Fibroblast of pulmonary artery (primary cell): ENCODE data around the gene MACROD2.
"Not testable (repeated sequence)": the region's sequence is repeated elsewhere in the genome, so short reads cannot be mapped to it uniquely, and the experiment has no call there.

Experiments used
- DNase-seq: peaks from one replicate; pipeline ENCODE4 v3.0.0-alpha.2; 2010; ENCODE audit warnings: low read depth
- H3K4me3 ChIP-seq: replicated peaks from 2 replicates; pipeline ENCODE4 v1.5.1; 2011; ENCODE audit warnings: low read depth, mild to moderate bottlenecking, control low read depth, low read length, moderate library complexity
- TF ChIP-seq, protein P1 (sequence below): IDR thresholded peaks from 2 replicates; pipeline ENCODE4 v1.5.1; 2011; ENCODE audit warnings: mild to moderate bottlenecking, control low read depth, low read length, inconsistent platforms; ENCODE audit errors: missing control alignments

The MACROD2 gene

DNA sequence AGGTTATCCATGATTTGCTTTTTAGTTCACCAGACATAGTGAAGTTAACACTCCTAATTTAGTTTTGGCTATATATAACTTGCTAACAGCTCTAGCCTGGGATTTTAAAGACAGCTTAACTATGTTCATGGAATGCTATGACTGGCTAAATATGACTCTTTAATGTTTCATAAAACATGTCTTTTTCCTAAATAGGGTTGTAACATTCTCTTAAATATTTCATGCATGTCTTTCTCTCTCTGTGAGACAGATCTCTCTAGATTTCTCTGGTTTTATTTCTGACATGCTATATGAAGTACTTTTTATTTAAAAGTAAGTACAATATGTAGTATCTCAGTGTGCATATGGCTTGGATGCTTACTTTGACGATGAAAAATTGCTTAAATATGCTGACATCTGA, 35.7 kb downstream of the MACROD2 start:
- no peak for DNase-seq
- H3K4me3 ChIP-seq = no peak overlapping the region
- TF ChIP-seq, protein P1, sequence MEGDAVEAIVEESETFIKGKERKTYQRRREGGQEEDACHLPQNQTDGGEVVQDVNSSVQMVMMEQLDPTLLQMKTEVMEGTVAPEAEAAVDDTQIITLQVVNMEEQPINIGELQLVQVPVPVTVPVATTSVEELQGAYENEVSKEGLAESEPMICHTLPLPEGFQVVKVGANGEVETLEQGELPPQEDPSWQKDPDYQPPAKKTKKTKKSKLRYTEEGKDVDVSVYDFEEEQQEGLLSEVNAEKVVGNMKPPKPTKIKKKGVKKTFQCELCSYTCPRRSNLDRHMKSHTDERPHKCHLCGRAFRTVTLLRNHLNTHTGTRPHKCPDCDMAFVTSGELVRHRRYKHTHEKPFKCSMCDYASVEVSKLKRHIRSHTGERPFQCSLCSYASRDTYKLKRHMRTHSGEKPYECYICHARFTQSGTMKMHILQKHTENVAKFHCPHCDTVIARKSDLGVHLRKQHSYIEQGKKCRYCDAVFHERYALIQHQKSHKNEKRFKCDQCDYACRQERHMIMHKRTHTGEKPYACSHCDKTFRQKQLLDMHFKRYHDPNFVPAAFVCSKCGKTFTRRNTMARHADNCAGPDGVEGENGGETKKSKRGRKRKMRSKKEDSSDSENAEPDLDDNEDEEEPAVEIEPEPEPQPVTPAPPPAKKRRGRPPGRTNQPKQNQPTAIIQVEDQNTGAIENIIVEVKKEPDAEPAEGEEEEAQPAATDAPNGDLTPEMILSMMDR = no peak

DNA sequence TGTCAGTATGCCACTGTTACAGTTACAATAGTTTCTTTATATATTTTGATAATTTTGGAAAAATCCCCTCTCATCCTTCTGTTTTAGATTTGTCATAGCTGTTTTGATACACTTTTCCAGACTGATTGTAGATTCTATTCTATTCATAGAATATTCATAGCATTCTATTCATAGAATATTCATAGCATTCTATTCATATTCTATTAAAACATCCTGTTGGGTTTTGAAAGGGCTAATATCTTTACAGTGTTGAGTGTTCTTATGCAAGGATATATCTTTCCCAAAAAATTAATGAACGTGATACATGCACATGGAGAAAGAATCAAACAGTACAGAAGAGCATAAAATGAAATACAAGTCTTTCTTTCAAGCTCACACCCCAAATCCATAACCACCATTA, 38.0 kb downstream of the MACROD2 start:
- TF ChIP-seq, protein P1 = no peak
- DNase-seq = no peak
- no peak overlapping the region for H3K4me3 ChIP-seq

DNA sequence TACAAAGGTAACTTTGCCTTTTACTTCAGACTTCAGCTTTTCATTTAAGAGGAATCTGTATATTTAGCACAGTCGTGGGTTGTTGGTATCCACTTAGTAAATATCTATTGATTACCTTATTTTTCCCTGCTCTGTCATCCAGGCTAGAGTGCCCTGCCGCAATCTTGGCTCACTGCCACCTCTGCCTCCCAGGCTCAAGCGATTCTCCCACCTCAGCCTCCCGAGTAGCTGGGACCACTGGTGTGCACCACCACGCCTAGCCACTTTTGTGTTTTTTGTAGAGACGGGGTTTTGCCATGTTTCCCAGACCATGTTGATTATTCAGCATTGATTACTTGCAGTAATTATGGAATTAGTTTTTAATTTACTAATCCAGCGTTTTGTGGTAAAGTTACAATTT, 41.3 kb downstream of the MACROD2 start:
- H3K4me3 ChIP-seq = no peak overlapping the region
- no peak for DNase-seq
- TF ChIP-seq, protein P1 = no peak

DNA sequence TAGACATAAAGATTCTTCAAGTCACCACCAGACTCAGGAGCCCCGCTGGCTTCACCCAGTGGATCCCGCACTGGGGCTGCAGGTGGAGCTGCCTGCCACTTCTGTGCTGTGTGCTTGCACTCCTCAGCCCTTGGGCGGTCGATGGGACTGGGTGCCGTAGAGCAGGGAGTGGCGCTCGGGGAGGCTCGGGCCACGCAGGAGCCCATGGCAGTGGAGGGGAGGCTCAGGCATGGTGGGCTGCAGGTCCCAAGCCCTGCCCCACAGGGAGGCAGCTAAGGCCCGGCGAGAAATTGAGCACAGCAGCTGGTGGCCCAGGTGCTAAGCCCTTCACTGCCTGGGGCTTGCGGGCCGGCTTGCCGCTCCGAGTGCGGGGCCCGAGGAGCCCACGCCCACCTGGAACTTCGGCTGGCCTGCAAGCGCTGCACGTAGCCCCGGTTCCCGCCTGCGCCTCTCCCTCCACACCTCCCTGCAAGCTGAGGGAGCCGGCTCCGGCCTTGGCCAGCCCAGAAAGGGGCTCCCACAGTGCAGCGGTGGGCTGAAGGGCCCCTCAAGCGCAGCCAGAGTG, 49.5 kb downstream of the MACROD2 start:
- DNase-seq, H3K4me3 ChIP-seq: not testable (repeated sequence)

DNA sequence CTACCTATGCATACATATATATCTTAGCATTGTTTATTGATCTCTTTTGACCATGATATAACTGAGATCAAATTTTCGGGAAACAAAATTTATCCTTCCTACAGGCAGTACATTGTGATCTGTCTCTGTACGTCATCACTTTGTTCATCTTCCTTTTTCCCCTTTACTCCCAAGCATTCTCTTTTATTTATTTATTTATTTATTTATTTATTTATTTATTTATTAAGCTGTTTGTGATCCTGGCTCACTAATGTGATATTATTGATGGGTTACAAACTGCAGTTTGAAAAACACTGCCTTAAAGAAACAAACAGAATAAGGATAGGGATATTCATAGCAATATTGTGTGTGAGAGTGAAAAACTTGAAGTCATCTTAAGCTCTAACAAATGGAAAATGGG, 51.2 kb downstream of the MACROD2 start:
- no peak overlapping the region for H3K4me3 ChIP-seq
- DNase-seq = no peak
- TF ChIP-seq, protein P1 = no peak

DNA sequence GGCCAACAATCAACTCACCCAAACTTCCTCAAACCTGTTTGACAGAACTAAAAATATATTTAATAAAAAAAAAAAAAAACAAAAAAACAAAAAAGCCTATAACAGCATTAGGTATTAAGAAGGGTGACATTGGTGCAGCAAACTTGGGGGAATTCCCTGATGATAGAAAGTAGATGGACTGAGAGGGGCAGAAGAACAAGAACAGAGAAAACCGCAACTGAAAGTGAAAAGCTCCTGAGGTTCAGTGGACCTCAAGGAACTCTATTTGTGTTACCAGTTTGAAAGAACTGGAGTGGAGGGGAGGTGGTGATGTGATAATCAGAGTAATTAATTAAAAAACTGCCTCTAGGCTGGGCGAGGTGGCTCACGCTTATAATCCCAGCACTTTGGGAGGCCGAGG, 53.8 kb downstream of the MACROD2 start:
- H3K4me3 ChIP-seq = no peak overlapping the region
- TF ChIP-seq, protein P1 = no peak
- no peak for DNase-seq

DNA sequence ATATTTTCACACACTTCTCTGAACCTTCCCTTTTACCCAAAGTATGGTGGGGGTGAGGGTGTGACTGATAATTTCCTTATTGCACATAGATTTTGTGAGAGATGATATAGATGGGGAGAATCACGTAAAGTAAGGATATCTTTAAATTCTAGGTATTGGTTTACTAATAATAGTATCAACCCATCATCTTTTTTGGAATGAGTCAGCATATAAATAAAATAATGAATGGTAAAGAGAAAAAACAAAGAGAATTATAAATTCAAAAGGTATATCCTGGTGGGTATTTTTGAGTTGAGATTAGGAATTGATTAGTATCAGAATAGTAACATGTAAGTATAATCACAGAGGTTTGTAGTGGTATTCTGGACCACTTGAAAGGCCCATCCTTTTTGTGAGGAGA, 56.1 kb downstream of the MACROD2 start:
- DNase-seq = no peak
- TF ChIP-seq, protein P1 = no peak
- no peak overlapping the region for H3K4me3 ChIP-seq
